DOHH2 (cell line): Measurements from ENCODE around the gene PLEKHG4B.

Experiments used
- EZH2phosphoT487 ChIP-seq: fragments of 200-600 bp; sonication (generic); IDR thresholded peaks from 2 replicates; pipeline ENCODE4 v1.6.1; 2017; ENCODE audit warnings: borderline replicate concordance, mild to moderate bottlenecking, antibody characterized with exemption, low read length, moderate library complexity, mixed read lengths
- TF ChIP-seq, protein P1 (sequence below): fragments of 200-600 bp; sonication (generic); IDR thresholded peaks from one replicate; pipeline ENCODE4 v1.5.1; 2014; ENCODE audit warnings: antibody characterized with exemption, mild to moderate bottlenecking, low read depth, low read length; ENCODE audit not compliant: poor library complexity, severe bottlenecking

GRCh38 chr5:76358-77169 lies 15.4 kb upstream of the PLEKHG4B start:
- TF ChIP-seq, protein P1, sequence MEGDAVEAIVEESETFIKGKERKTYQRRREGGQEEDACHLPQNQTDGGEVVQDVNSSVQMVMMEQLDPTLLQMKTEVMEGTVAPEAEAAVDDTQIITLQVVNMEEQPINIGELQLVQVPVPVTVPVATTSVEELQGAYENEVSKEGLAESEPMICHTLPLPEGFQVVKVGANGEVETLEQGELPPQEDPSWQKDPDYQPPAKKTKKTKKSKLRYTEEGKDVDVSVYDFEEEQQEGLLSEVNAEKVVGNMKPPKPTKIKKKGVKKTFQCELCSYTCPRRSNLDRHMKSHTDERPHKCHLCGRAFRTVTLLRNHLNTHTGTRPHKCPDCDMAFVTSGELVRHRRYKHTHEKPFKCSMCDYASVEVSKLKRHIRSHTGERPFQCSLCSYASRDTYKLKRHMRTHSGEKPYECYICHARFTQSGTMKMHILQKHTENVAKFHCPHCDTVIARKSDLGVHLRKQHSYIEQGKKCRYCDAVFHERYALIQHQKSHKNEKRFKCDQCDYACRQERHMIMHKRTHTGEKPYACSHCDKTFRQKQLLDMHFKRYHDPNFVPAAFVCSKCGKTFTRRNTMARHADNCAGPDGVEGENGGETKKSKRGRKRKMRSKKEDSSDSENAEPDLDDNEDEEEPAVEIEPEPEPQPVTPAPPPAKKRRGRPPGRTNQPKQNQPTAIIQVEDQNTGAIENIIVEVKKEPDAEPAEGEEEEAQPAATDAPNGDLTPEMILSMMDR: no peak
- TF ChIP-seq EZH2phosphoT487: no peak
